ENCODE results near the gene ZC2HC1C.
"Not testable (repeated sequence)": the region's sequence is repeated elsewhere in the genome, so short reads cannot be mapped to it uniquely, and the experiment has no call there.

Gene ZC2HC1C

GRCh38 chr14:75053396-75054291 is 15.8 kb upstream of the ZC2HC1C start:
- no peak for DNase-seq (ENCODE audit: low read depth in 1 of 2, low spot score in 1 of 2)

GRCh38 chr14:75054421-75054820 is 15.0 kb upstream of the ZC2HC1C start:
- no peak for DNase-seq (ENCODE audit: low read depth in 1 of 2, low spot score in 1 of 2)

- no peak for DNase-seq (ENCODE audit: low read depth in 1 of 2, low spot score in 1 of 2)
Observed at GRCh38 chr14:75059642-75060041, 9.8 kb upstream of the ZC2HC1C start.

GRCh38 chr14:75060420-75060819 is 9.0 kb upstream of the ZC2HC1C start:
- no peak for DNase-seq (ENCODE audit: low read depth in 1 of 2, low spot score in 1 of 2)

GRCh38 chr14:75063013-75063412 is 6.4 kb upstream of the ZC2HC1C start:
- DNase-seq (ENCODE audit: low read depth in 1 of 2, low spot score in 1 of 2) = no peak

- DNase-seq (ENCODE audit: low read depth in 1 of 2, low spot score in 1 of 2) = peak; percentile 77 to 88
Observed at GRCh38 chr14:75063491-75064204, 5.8 kb upstream of the ZC2HC1C start, which contains the start of gene ACYP1. TSS of gene ACYP1 (minus strand) at chr14:75064024. CDS start at chr14:75063553, 471 bp downstream.

DNA sequence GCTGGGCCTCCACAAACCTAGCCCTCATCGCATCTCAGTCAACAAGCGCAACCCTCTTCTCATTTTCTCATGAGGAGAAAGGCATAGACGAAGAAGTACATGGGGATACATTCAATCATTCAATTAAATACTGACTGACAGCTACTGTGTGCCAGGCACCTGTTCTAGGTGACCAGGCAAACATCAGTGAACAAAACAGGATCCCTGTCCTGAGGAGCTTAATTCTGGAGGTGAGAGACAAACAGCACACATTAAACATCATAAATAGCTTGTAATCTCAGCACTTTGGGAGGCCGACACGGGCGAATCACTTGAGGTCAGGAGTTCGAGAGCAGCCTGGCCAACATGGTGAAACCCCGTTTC is 5.3 kb upstream of the ZC2HC1C start:
- no peak for DNase-seq (ENCODE audit: low read depth in 1 of 2, low spot score in 1 of 2)

- no peak for DNase-seq (ENCODE audit: low read depth in 1 of 2, low spot score in 1 of 2)
Observed at GRCh38 chr14:75066691-75067090, 2.8 kb upstream of the ZC2HC1C start.

DNA sequence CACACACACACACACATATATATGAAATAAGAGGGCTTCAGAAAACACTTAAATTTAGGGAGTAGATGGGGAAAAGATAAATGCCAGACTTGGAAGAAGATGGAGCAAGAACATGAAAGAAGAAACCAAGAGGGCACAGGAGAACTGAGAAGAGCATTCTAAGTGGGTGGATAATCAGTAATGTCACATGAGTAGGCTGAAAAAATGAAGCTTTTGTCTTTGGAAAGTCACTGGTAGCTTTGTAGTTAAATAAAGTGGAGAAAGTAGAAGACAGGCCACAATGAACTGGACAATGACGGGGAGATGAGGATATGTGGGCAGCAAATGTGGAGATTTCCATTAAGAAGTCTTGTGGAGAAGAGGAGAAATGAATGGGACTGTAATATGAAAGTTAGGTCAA is 2.2 kb upstream of the ZC2HC1C start:
- DNase-seq (ENCODE audit: low read depth in 1 of 2, low spot score in 1 of 2) = no peak

- DNase-seq (ENCODE audit: low read depth in 1 of 2, low spot score in 1 of 2) = not testable (repeated sequence)
Observed at GRCh38 chr14:75067765-75068164, 1.7 kb upstream of the ZC2HC1C start.

DNA sequence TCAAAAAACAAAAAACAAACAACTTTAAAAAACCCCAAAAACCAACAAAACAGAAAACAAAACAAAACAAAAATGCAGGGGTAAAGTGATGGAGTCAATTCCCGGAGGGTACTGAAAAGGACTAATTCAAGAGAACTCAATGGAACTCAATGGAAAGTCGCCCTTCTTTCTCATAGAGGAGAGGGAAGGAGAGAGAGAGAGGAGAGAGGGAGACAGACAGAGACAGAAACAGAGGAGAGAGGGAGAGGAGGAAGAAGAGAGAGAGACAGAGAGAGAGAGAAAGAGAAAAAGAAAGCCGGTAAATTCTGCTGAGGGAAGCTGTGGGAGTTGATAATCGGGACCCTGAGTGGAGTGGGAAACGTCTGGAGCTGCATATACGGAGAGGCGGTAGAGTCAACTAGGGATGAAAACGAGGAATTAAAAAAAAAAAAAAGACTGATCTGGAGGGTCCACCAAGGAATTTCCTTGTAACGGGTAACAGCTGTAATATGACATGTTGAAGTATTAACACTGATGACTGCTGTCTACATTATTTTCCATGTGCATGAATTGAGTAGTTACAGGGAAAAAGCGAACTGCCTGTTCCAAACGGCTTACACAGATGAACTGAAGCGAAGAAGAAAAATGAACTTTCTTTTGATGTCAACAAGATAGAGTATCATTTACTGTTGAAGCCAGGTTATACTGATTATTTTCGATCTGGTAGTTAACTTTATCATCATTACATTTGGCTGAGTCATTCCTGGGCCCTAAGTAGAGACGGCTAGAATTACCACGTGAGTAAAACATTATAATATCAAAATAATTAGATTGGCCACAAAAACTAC is 934 bp upstream of the ZC2HC1C start:
- no peak for DNase-seq (ENCODE audit: low read depth in 1 of 2, low spot score in 1 of 2)

DNA sequence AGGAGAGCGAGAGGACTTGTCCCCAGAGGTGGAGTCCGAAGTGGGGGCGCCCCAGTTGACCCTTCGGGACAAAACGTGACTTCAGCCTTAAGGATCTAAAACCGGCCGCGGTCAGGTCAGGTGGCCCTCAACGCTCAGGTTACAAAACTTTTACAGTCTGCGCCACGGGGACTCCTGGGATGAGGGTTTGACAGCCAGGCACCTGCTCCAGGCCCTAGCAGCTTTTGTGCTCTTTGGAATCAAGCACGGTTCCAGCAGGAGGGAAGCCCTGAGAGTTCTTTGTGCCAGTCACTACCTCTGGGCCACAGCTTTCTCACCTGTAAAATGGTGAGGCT is 337 bp downstream of the ZC2HC1C start:
- no peak for DNase-seq (ENCODE audit: low read depth in 1 of 2, low spot score in 1 of 2)

GRCh38 chr14:75070383-75070782 is 942 bp downstream of the ZC2HC1C start:
- no peak for DNase-seq (ENCODE audit: low read depth in 1 of 2, low spot score in 1 of 2)

DNA sequence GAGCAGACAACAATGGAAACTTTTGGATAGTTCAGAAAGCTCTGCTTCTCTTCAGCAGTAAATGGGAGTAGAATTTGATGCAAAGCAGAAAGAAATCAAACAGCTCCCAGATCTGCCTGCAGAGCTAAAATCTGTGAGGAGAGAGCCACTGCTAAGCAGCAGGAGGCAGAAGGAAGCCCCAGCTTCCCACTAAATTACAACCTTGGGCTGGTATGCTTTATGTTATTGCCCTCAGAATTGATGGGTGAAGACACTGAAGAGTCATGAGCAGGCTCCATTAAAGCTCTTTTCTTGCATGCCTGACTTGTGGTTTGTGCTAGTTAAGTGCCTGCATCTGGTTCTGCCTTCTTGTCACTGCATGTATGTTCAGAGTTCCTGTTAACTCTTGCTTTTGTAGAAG is 8.4 kb downstream of the ZC2HC1C start:
- DNase-seq (ENCODE audit: low read depth in 1 of 2, low spot score in 1 of 2) = no peak

GRCh38 chr14:75079521-75079920 is 10.1 kb downstream of the ZC2HC1C start:
- DNase-seq (ENCODE audit: low read depth in 1 of 2, low spot score in 1 of 2) = no peak

GRCh38 chr14:75081660-75082229 is 12.3 kb downstream of the ZC2HC1C start:
- DNase-seq (ENCODE audit: low read depth in 1 of 2, low spot score in 1 of 2) = no peak

DNA sequence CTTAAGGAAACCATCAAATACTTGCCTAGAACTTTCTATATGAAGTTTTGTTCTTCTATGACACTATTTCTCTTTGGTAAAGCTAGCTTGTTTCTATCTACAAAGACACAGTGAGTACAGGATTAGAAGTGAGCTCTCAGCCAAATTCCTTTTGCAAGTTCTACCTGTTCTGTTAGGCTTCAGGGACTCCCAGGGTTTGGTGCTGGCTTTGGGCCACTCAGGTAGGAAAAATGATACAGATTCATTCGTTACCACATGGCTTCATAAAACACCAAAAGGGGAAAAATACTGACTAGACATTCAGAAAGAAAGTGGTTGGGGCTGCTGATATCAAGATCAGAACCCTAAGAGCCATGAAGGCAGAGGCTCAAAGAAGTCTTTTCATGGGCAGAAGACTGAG is 13.8 kb downstream of the ZC2HC1C start:
- no peak for DNase-seq (ENCODE audit: low read depth in 1 of 2, low spot score in 1 of 2)

GRCh38 chr14:75084513-75084912 is 15.1 kb downstream of the ZC2HC1C start:
- DNase-seq (ENCODE audit: low read depth in 1 of 2, low spot score in 1 of 2) = no peak

GRCh38 chr14:75088153-75088552 is 18.7 kb downstream of the ZC2HC1C start:
- no peak for DNase-seq (ENCODE audit: low read depth in 1 of 2, low spot score in 1 of 2)

- DNase-seq (ENCODE audit: low read depth in 1 of 2, low spot score in 1 of 2) = no peak
Observed at GRCh38 chr14:75088566-75089373, 19.3 kb downstream of the ZC2HC1C start.

Measured in stimulated activated CD4-positive, alpha-beta T cell treated with anti-CD3 and anti-CD28 coated beads, Interleukin-15, amount 100 ng/mL, for 1 hour (primary cell).